Retinal pigment epithelial cell (primary cell): ENCODE results near the gene ING3.

Experiments used
- DNase-seq: peaks from one replicate; pipeline ENCODE4 v3.0.0-alpha.2; 2010; ENCODE audit warnings: low read depth
- H3K4me3 ChIP-seq: 2 replicates; pipeline ENCODE4 v1.5.1; 2011; ENCODE audit warnings: mild to moderate bottlenecking, low read length, control low read depth, moderate library complexity
- CTCF ChIP-seq: conservative IDR thresholded peaks from 2 replicates; pipeline ENCODE4 v1.5.1; 2011; ENCODE audit warnings: low read depth, low read length, control low read depth, inconsistent platforms

The ING3 gene

GRCh38 chr7:120939345-120939744 lies 11.2 kb upstream of the ING3 start:
- TF ChIP-seq CTCF, result no peak
- no peak for DNase-seq
- no peak overlapping the region for H3K4me3 ChIP-seq

GRCh38 chr7:120941064-120941463 lies 9.5 kb upstream of the ING3 start:
- TF ChIP-seq CTCF, result peak; percentile 34
- no peak for DNase-seq
- no peak overlapping the region for H3K4me3 ChIP-seq

GRCh38 chr7:120941856-120942255 lies 8.7 kb upstream of the ING3 start:
- DNase-seq, result no peak
- H3K4me3 ChIP-seq, result no peak overlapping the region
- TF ChIP-seq CTCF, result no peak

GRCh38 chr7:120942861-120943260 lies 7.7 kb upstream of the ING3 start:
- no peak for DNase-seq
- no peak for TF ChIP-seq CTCF
- H3K4me3 ChIP-seq, result no peak overlapping the region

- no peak for DNase-seq
- TF ChIP-seq CTCF, result no peak
Measured at GRCh38 chr7:120944826-120945562, 5.6 kb upstream of the ING3 start.

GRCh38 chr7:120947980-120948379 lies 2.6 kb upstream of the ING3 start:
- no peak for DNase-seq
- TF ChIP-seq CTCF, result no peak
- H3K4me3 ChIP-seq, result no peak overlapping the region

More at GRCh38 chr7:120944826-120945562, 5.6 kb upstream of the ING3 start:
- no peak overlapping the region for H3K4me3 ChIP-seq

- H3K4me3 ChIP-seq, result peak overlapping the region; percentile 83
- TF ChIP-seq CTCF, result no peak
- no peak for DNase-seq
Measured at GRCh38 chr7:120949393-120949911, 1.1 kb upstream of the ING3 start.
